ENCODE data around the gene PCP4. TPM values are rescaled to one million over a fixed set of nuclear protein-coding genes. Genes with fewer than 3 reads are reported as not detected.

Gene PCP4
- total RNA-seq, 1 donor from 2014 or later = not detected

- intact Hi-C loops (cut with micrococcal nuclease) = no loop called here
Observed at GRCh38 chr21:39918558-39918957, 51.3 kb downstream of the PCP4 start.

- intact Hi-C loops (cut with micrococcal nuclease) = no loop called here
Observed at GRCh38 chr21:39923476-39923875, 56.2 kb downstream of the PCP4 start.

GRCh38 chr21:39924577-39925308 lies 57.5 kb downstream of the PCP4 start:
- intact Hi-C loops (cut with micrococcal nuclease) = no loop called here

GRCh38 chr21:39927304-39927886 lies 60.2 kb downstream of the PCP4 start:
- intact Hi-C loops (cut with micrococcal nuclease) = no loop called here

GRCh38 chr21:39932335-39932734 lies 65.1 kb downstream of the PCP4 start:
- intact Hi-C loops (cut with micrococcal nuclease) = no loop called here

GRCh38 chr21:39934895-39935294 lies 67.7 kb downstream of the PCP4 start:
- intact Hi-C loops (cut with micrococcal nuclease) = no loop called here

GRCh38 chr21:39935716-39936115 lies 68.5 kb downstream of the PCP4 start:
- intact Hi-C loops (cut with micrococcal nuclease) = no loop called here

- intact Hi-C loops (cut with micrococcal nuclease) = no loop called here
Observed at GRCh38 chr21:39938086-39938625, 70.9 kb downstream of the PCP4 start.

GRCh38 chr21:39946199-39946598 lies 79.0 kb downstream of the PCP4 start:
- intact Hi-C loops (cut with micrococcal nuclease) = no loop called here

- intact Hi-C loops (cut with micrococcal nuclease) = no loop called here
Observed at GRCh38 chr21:39947031-39947430, 79.8 kb downstream of the PCP4 start.

- intact Hi-C loops (cut with micrococcal nuclease) = no loop called here
Observed at GRCh38 chr21:39951183-39952101, 84.2 kb downstream of the PCP4 start.

- intact Hi-C loops (cut with micrococcal nuclease) = no loop called here
Observed at GRCh38 chr21:39952265-39952664, 85.0 kb downstream of the PCP4 start.

GRCh38 chr21:39954570-39954969 lies 87.3 kb downstream of the PCP4 start:
- intact Hi-C loops (cut with micrococcal nuclease) = no loop called here

GRCh38 chr21:39955326-39955725 lies 88.1 kb downstream of the PCP4 start:
- intact Hi-C loops (cut with micrococcal nuclease) = no loop called here

- intact Hi-C loops (cut with micrococcal nuclease) = no loop called here
Observed at GRCh38 chr21:39956586-39956985, 89.3 kb downstream of the PCP4 start.

- intact Hi-C loops (cut with micrococcal nuclease) = no loop called here
Observed at GRCh38 chr21:39958731-39959130, 91.5 kb downstream of the PCP4 start.

- intact Hi-C loops (cut with micrococcal nuclease) = no loop called here
Observed at GRCh38 chr21:39961251-39961650, 94.0 kb downstream of the PCP4 start.

GRCh38 chr21:39965026-39965425 lies 97.8 kb downstream of the PCP4 start:
- intact Hi-C loops (cut with micrococcal nuclease) = no loop called here

- intact Hi-C loops (cut with micrococcal nuclease) = no loop called here
Observed at GRCh38 chr21:39966786-39967185, 99.5 kb downstream of the PCP4 start.

GRCh38 chr21:39968010-39968409 lies 100.8 kb downstream of the PCP4 start:
- intact Hi-C loops (cut with micrococcal nuclease) = no loop called here

GRCh38 chr21:39969691-39970364 lies 102.6 kb downstream of the PCP4 start:
- intact Hi-C loops (cut with micrococcal nuclease) = no loop called here
